Endothelial cell of umbilical vein (primary cell): ENCODE results near the gene TNIK. TPM values are rescaled to one million over a fixed set of nuclear protein-coding genes. Genes with fewer than 3 reads are reported as not detected.
A peak's percentile ranks its signal among the peaks of the same experiment; 100 is the strongest.

ENCODE experiments used
- BruUV-seq: library from RNA; stranded (reverse); fragments of 400-500 nt; replicated peaks from 2 replicates; lab custom pipeline; 2021; lab: Mats Ljungman, UMichigan
- CTCF ChIA-PET: fragments of 300-600, 350-600 bp; sonication (Branson Sonifier 250); formaldehyde crosslinking; loops from one replicate; lab custom pipeline; 2021; ENCODE audit warnings: antibody characterized with exemption, inconsistent platforms; lab: Charles Lee
- POLR2A ChIA-PET: fragments of 300-600, 350-600 bp; sonication (Branson Sonifier 250); formaldehyde crosslinking; loops from one replicate; lab custom pipeline; 2021; ENCODE audit warnings: antibody characterized with exemption, inconsistent platforms; lab: Charles Lee
- DNase-seq: peaks from one replicate; pipeline ENCODE4 v3.0.0-alpha.2; 2011; ENCODE audit warnings: low read depth, low spot score
- FAIRE-seq: peaks from 2 replicates; lab custom pipeline; 2011; peaks lifted over from hg19 to GRCh38; lab: Jason Lieb, UNC
- H2AFZ ChIP-seq: 2 replicates; pipeline ENCODE4 v1.6.0; 2012; ENCODE audit warnings: low read depth, low read length, control low read depth, inconsistent platforms
- H3K27ac ChIP-seq: 2 replicates; pipeline ENCODE4 v1.5.1; 2011; ENCODE audit warnings: low read depth, mild to moderate bottlenecking, control low read depth, low read length, moderate library complexity; ENCODE audit not compliant: insufficient read depth
- H3K27me3 ChIP-seq, 2 experiments: 2 replicates each; pipeline versions ENCODE4 v1.6.0 to v1.6.1; 2011; ENCODE audit warnings: low read length in 2 of 2, mixed read lengths in 1 of 2; ENCODE audit not compliant: control insufficient read depth in 2 of 2, insufficient read depth in 2 of 2
- H3K36me3 ChIP-seq, 2 experiments: 2 replicates in 1 of 2; 3 replicates in 1 of 2; pipeline ENCODE4 v1.5.1; 2011; ENCODE audit warnings: low read length in 2 of 2, mild to moderate bottlenecking in 1 of 2, moderate library complexity in 1 of 2; ENCODE audit not compliant: control insufficient read depth in 2 of 2, insufficient read depth in 2 of 2; ENCODE audit errors: extremely low read depth in 1 of 2
- H3K4me1 ChIP-seq: 3 replicates; pipeline ENCODE4 v1.5.1; 2011; ENCODE audit warnings: mild to moderate bottlenecking, low read length; ENCODE audit not compliant: control insufficient read depth, insufficient read depth; ENCODE audit errors: extremely low read depth
- H3K4me2 ChIP-seq: 2 replicates; pipeline ENCODE4 v1.6.1; 2011; ENCODE audit warnings: low read length, control low read depth, mixed read lengths; ENCODE audit not compliant: insufficient read depth
- H3K4me3 ChIP-seq, 3 experiments: fragments of 200-600 bp in 1 of 3; sonication (generic), shearing (Covaris generic) in 1 of 3; replicated peaks in 1 of 3; 2 replicates each; pipeline ENCODE4 v1.5.1; 2011 to 2016; ENCODE audit warnings: control low read depth in 3 of 3, low read length in 3 of 3, mild to moderate bottlenecking in 2 of 3, inconsistent platforms in 1 of 3, low read depth in 1 of 3, moderate library complexity in 1 of 3; ENCODE audit not compliant: insufficient read depth in 1 of 3
- H3K79me2 ChIP-seq: 2 replicates; pipeline ENCODE4 v1.6.0; 2012; ENCODE audit warnings: low read length, inconsistent platforms; ENCODE audit not compliant: control insufficient read depth, insufficient read depth
- H3K9ac ChIP-seq: replicated peaks from 2 replicates; pipeline ENCODE3; 2011; ENCODE audit warnings: low read length, control low read depth; ENCODE audit not compliant: insufficient read depth; ENCODE audit errors: extremely low read depth
- H3K9me1 ChIP-seq: replicated peaks from 3 replicates; pipeline ENCODE4 v1.6.0; 2011; ENCODE audit warnings: mild to moderate bottlenecking, low read length; ENCODE audit not compliant: control insufficient read depth, insufficient read depth; ENCODE audit errors: extremely low read depth
- H3K9me3 ChIP-seq: replicated peaks from 2 replicates; pipeline ENCODE4 v1.5.1; 2012; ENCODE audit warnings: low read length, inconsistent platforms; ENCODE audit not compliant: control insufficient read depth, insufficient read depth
- H4K20me1 ChIP-seq: replicated peaks from 2 replicates; pipeline ENCODE3; 2011; ENCODE audit warnings: mild to moderate bottlenecking, low read length; ENCODE audit not compliant: control insufficient read depth, insufficient read depth; ENCODE audit errors: extremely low read depth
- EZH2 ChIP-seq: IDR thresholded peaks from 2 replicates; pipeline ENCODE4 v1.6.1; 2012; ENCODE audit warnings: borderline replicate concordance, low read depth, mild to moderate bottlenecking, moderate library complexity, low read length, inconsistent platforms; ENCODE audit not compliant: severe bottlenecking
- FOS ChIP-seq: IDR thresholded peaks from 2 replicates; pipeline ENCODE4 v1.6.1; 2011; ENCODE audit warnings: mild to moderate bottlenecking, low read length, moderate library complexity, borderline replicate concordance; ENCODE audit not compliant: insufficient read depth
- GATA2 ChIP-seq: IDR thresholded peaks from 2 replicates; pipeline ENCODE4 v1.7.0; 2011; ENCODE audit warnings: low read depth, mild to moderate bottlenecking, moderate library complexity, mixed read lengths, low read length; ENCODE audit not compliant: insufficient read length, insufficient read depth
- JUN ChIP-seq: IDR thresholded peaks from 2 replicates; pipeline ENCODE4 v1.6.1; 2011; ENCODE audit warnings: borderline replicate concordance, low read depth; ENCODE audit not compliant: insufficient read length, insufficient read depth
- MYC ChIP-seq: IDR thresholded peaks from one replicate; pipeline ENCODE4 v1.6.1; 2011; ENCODE audit warnings: mild to moderate bottlenecking, low read depth, low read length
- POLR2A ChIP-seq: IDR thresholded peaks from 2 replicates; pipeline ENCODE4 v1.6.1; 2012; ENCODE audit warnings: low read depth, mild to moderate bottlenecking, control low read depth, low read length
- POLR2AphosphoS5 ChIP-seq: IDR thresholded peaks from 2 replicates; pipeline ENCODE4 v1.6.1; 2012; ENCODE audit warnings: low read depth, mild to moderate bottlenecking, control low read depth, low read length, moderate library complexity; ENCODE audit not compliant: insufficient read depth
- dilution Hi-C: fragments of 300-500 bp; cut with MboI; formaldehyde crosslinking; loops from one replicate; pipeline ENCODE4 v1.15.0; 2019; ENCODE audit warnings: low sequenced_read_pairs; ENCODE audit not compliant: extremely low pct_ligation_motif_present
- intact Hi-C: fragments of 100-400 bp; cut with micrococcal nuclease; formaldehyde crosslinking; loops from one replicate; pipeline ENCODE4 v1.10.0; 2022
- polyA plus RNA-seq, 4 experiments: library from polyadenylated mRNA; depleted of rRNA in 3 of 4; stranded (reverse) in 3 of 4; unstranded in 1 of 4; fragments of >200 nt; gene quantifications; 2 replicates each; pipeline versions ENCODE4 v1.2.1 to v1.2.3, GENCODE V29; 2011 to 2012; ENCODE audit warnings: missing spikeins in 1 of 4
- total RNA-seq: library from RNA; stranded (reverse); gene quantifications from 2 replicates; pipeline ENCODE4 v1.2.3, GENCODE V29; 2021
- TF ChIP-seq, protein P1 (sequence below): IDR thresholded peaks from 2 replicates; pipeline ENCODE4 v1.6.1; 2011; ENCODE audit not compliant: insufficient read depth, insufficient read length
- TF ChIP-seq, protein P2 (sequence below), 2 donors: IDR thresholded peaks; 1 replicate in 1 of 2; 2 replicates in 1 of 2; pipeline ENCODE4 v1.5.1; 2011; ENCODE audit warnings: low read length in 2 of 2, mild to moderate bottlenecking in 2 of 2, moderate library complexity in 2 of 2, control low read depth in 1 of 2, inconsistent platforms in 1 of 2, low read depth in 1 of 2; ENCODE audit not compliant: insufficient read depth in 1 of 2; ENCODE audit errors: extremely low read depth in 1 of 2

The TNIK gene
- total and polyA plus RNA-seq, 2 donors (not counting 3 experiments of a cell fraction or from before 2014, with no cell fraction given), result 10.9 to 39.7 TPM

DNA sequence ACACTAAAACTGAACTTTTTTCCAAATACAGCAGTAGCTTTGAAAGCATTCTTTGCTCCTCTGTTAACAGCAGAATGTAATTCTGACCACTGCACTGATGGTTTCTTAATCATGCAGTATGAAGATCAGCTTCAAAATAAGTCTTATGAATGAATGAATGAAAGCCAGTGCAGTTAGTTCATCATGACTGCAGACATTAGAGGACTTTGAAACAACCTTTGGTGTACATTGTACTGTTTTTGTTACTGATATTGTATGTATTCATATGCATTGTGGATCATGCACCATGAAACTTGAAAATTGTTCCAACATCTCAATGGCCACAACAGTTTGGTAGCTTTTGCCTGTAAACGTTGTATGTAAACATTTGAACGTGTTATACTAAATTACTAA lies 1.3 kb upstream of the TNIK start:
- Histone ChIP-seq H3K9me1 (no peaks in the 10 kb centered on the region), H2AFZ (peak overlapping the region; percentile 87), H3K4me2 (peak overlapping the region; percentile 80), H3K27me3 (no peaks in the 10 kb centered on the region), H3K9me3 (no peaks in the 10 kb centered on the region), H3K79me2 (peaks cover 33% of the 10 kb centered on the region), H3K4me3 (peak overlapping the region; percentile 74 to 91 (median 89)), H3K4me1 (peaks cover 25% of the 10 kb centered on the region), H3K36me3 (no peaks in the 10 kb centered on the region), H3K27ac (no peak overlapping the region), H4K20me1 (no peaks in the 10 kb centered on the region), H3K9ac (peak overlapping the region; percentile 51)
- ChIA-PET CTCF (interaction anchor here (0.7 to 3.6 kb wide), 18 partner anchors 11 to 500 kb away, joined by 3 to 27 read pairs (median 4); no protein-coding TSS in a partner anchor), POLR2A (no interaction called here)
- intact Hi-C loops, result loop anchor here (2.0 to 10.0 kb wide), 6 partner anchors 63 to 497 kb away; no protein-coding TSS in a partner anchor
- DNase-seq, result no peak
- BruUV-seq, result no TSS peak
- dilution Hi-C loops, result no loop called here
- peak; percentile 55 for FAIRE-seq
- TF ChIP-seq FOS (no peak), JUN (no peak), POLR2AphosphoS5 (no peak), GATA2 (no peak), EZH2 (no peak), POLR2A (no peak), MYC (no peak)
- TF ChIP-seq, protein P1, sequence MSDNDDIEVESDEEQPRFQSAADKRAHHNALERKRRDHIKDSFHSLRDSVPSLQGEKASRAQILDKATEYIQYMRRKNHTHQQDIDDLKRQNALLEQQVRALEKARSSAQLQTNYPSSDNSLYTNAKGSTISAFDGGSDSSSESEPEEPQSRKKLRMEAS, result no peak
- TF ChIP-seq, protein P2, sequence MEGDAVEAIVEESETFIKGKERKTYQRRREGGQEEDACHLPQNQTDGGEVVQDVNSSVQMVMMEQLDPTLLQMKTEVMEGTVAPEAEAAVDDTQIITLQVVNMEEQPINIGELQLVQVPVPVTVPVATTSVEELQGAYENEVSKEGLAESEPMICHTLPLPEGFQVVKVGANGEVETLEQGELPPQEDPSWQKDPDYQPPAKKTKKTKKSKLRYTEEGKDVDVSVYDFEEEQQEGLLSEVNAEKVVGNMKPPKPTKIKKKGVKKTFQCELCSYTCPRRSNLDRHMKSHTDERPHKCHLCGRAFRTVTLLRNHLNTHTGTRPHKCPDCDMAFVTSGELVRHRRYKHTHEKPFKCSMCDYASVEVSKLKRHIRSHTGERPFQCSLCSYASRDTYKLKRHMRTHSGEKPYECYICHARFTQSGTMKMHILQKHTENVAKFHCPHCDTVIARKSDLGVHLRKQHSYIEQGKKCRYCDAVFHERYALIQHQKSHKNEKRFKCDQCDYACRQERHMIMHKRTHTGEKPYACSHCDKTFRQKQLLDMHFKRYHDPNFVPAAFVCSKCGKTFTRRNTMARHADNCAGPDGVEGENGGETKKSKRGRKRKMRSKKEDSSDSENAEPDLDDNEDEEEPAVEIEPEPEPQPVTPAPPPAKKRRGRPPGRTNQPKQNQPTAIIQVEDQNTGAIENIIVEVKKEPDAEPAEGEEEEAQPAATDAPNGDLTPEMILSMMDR (IDR thresholded peaks at IDR 0.05; ENCODE audit: extremely low read depth in 1 of 2, insufficient read depth in 1 of 2, low read depth in 1 of 2, low read length in 2 of 2), result no peak
